ENCODE measurements around the gene CMTR1.

- TF ChIP-seq POLR2A (IDR thresholded peaks at IDR 0.05) (no peak), CTCF (IDR thresholded peaks at IDR 0.05) (no peak), EP300 (IDR thresholded peaks at IDR 0.05) (no peak)
Observed at GRCh38 chr6:37467718-37468117, 34.7 kb downstream of the CMTR1 start.

Measured in ovary (tissue), 3 donors.